ENCODE data around the gene NCAPG2. TPM values are rescaled to one million over a fixed set of nuclear protein-coding genes. Genes with fewer than 3 reads are reported as not detected.

NCAPG2 gene
- total RNA-seq, 1 donor from 2014 or later: 12.7 TPM

- no peak for DNase-seq (ENCODE audit: extremely low read depth, low read depth, low spot score)
Measured at GRCh38 chr7:158606129-158606528, 98.5 kb downstream of the NCAPG2 start.

- DNase-seq (ENCODE audit: extremely low read depth, low read depth, low spot score): no peak
Measured at GRCh38 chr7:158603773-158604755, 100.5 kb downstream of the NCAPG2 start.

GRCh38 chr7:158602905-158603772 is 101.5 kb downstream of the NCAPG2 start:
- DNase-seq (ENCODE audit: extremely low read depth, low read depth, low spot score): no peak

- DNase-seq (ENCODE audit: extremely low read depth, low read depth, low spot score): no peak
Measured at GRCh38 chr7:158602041-158602440, 102.6 kb downstream of the NCAPG2 start.

- DNase-seq (ENCODE audit: extremely low read depth, low read depth, low spot score): no peak
Measured at GRCh38 chr7:158601090-158601489, 103.5 kb downstream of the NCAPG2 start.

GRCh38 chr7:158596745-158597144 is 107.9 kb downstream of the NCAPG2 start:
- no peak for DNase-seq (ENCODE audit: extremely low read depth, low read depth, low spot score)

GRCh38 chr7:158596309-158596708 is 108.3 kb downstream of the NCAPG2 start:
- no peak for DNase-seq (ENCODE audit: extremely low read depth, low read depth, low spot score)

GRCh38 chr7:158595068-158595467 is 109.5 kb downstream of the NCAPG2 start:
- DNase-seq (ENCODE audit: extremely low read depth, low read depth, low spot score): no peak

GRCh38 chr7:158592541-158592940 is 112.1 kb downstream of the NCAPG2 start:
- no peak for DNase-seq (ENCODE audit: extremely low read depth, low read depth, low spot score)

- DNase-seq (ENCODE audit: extremely low read depth, low read depth, low spot score): no peak
Measured at GRCh38 chr7:158591944-158592343, 112.7 kb downstream of the NCAPG2 start.

GRCh38 chr7:158590181-158590530 is 114.4 kb downstream of the NCAPG2 start:
- DNase-seq (ENCODE audit: extremely low read depth, low read depth, low spot score): no peak

GRCh38 chr7:158589653-158590052 is 115.0 kb downstream of the NCAPG2 start:
- DNase-seq (ENCODE audit: extremely low read depth, low read depth, low spot score): no peak

GRCh38 chr7:158588878-158589442 is 115.6 kb downstream of the NCAPG2 start:
- no peak for DNase-seq (ENCODE audit: extremely low read depth, low read depth, low spot score)

GRCh38 chr7:158588085-158588877 is 116.3 kb downstream of the NCAPG2 start:
- DNase-seq (ENCODE audit: extremely low read depth, low read depth, low spot score): no peak

GRCh38 chr7:158587162-158588084 is 117.2 kb downstream of the NCAPG2 start, which contains the start of gene PTPRN2:
Gene PTPRN2 (minus strand): TSS chr7:158587823.
- no peak for DNase-seq (ENCODE audit: extremely low read depth, low read depth, low spot score)

- DNase-seq (ENCODE audit: extremely low read depth, low read depth, low spot score): no peak
Measured at GRCh38 chr7:158586499-158587161, 118.0 kb downstream of the NCAPG2 start.

- DNase-seq (ENCODE audit: extremely low read depth, low read depth, low spot score): no peak
Measured at GRCh38 chr7:158585721-158586498, 118.7 kb downstream of the NCAPG2 start.

GRCh38 chr7:158584407-158584806 is 120.2 kb downstream of the NCAPG2 start:
- no peak for DNase-seq (ENCODE audit: extremely low read depth, low read depth, low spot score)

Data from glomerular endothelial cell (primary cell).